ENCODE results near the gene PACRG.

DNA sequence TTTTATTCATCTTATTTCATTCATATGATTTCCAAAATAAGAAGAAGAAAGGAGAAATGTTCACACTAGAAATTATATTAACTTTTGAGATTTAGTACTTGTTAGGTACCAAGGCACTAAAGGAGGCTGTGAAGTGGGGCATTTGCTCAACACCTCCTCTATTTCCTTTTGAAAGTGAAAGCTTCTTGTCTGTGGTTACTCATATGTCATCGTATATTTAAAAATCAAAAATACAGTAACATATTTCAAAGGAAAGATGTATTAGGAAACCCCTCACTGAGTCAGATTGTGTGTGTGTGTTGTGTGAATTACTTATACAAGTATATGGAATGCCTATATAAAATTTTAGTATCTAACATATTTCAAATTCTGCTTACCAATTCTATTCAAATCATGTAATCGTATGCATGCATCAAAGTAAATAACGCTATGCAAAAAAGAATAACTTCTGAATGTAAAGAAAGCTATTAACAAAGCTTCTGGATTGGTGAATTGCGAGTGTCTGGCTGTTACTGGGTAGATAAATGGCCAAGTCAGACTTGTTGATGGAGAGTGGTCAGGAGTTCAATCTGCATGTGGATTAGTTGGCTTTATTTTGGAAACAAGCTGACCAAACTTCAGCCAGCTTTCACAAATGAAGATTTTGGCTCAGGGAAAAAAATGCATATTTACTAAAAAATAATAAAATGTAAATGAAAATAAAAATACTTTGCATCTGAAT is 70.9 kb downstream of the PACRG start:
- TF ChIP-seq EP300 (IDR thresholded peaks at IDR 0.05) (no peak), POLR2A (IDR thresholded peaks at IDR 0.05) (no peak)
- TF ChIP-seq, protein P1, sequence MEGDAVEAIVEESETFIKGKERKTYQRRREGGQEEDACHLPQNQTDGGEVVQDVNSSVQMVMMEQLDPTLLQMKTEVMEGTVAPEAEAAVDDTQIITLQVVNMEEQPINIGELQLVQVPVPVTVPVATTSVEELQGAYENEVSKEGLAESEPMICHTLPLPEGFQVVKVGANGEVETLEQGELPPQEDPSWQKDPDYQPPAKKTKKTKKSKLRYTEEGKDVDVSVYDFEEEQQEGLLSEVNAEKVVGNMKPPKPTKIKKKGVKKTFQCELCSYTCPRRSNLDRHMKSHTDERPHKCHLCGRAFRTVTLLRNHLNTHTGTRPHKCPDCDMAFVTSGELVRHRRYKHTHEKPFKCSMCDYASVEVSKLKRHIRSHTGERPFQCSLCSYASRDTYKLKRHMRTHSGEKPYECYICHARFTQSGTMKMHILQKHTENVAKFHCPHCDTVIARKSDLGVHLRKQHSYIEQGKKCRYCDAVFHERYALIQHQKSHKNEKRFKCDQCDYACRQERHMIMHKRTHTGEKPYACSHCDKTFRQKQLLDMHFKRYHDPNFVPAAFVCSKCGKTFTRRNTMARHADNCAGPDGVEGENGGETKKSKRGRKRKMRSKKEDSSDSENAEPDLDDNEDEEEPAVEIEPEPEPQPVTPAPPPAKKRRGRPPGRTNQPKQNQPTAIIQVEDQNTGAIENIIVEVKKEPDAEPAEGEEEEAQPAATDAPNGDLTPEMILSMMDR (IDR thresholded peaks at IDR 0.05), result no peak
